SK-N-SH (cell line): ENCODE data around the gene SAMD14. TPM values are rescaled to one million over a fixed set of nuclear protein-coding genes. Genes with fewer than 3 reads are reported as not detected.
A peak's percentile ranks its signal among the peaks of the same experiment; 100 is the strongest.

Experiments
- GABPA ChIP-seq: IDR thresholded peaks from 2 replicates; pipeline ENCODE4 v1.4.0; 2012; ENCODE audit warnings: low read depth, mild to moderate bottlenecking
- MAX ChIP-seq: IDR thresholded peaks from 2 replicates; pipeline ENCODE4 v1.4.0; 2012; ENCODE audit warnings: low read depth
- MEF2A ChIP-seq: IDR thresholded peaks from 2 replicates; pipeline ENCODE4 v1.4.0; 2012; ENCODE audit warnings: low read depth, borderline replicate concordance
- RAD21 ChIP-seq: IDR thresholded peaks from 2 replicates; pipeline ENCODE4 v1.6.1; 2012; ENCODE audit warnings: mild to moderate bottlenecking, low read length
- SIN3A ChIP-seq: IDR thresholded peaks from 2 replicates; pipeline ENCODE4 v1.6.1; 2012; ENCODE audit warnings: low read depth, mild to moderate bottlenecking, low read length, moderate library complexity, borderline replicate concordance
- TCF12 ChIP-seq: IDR thresholded peaks from 2 replicates; pipeline ENCODE4 v1.4.0; 2012
- TEAD4 ChIP-seq: IDR thresholded peaks from 2 replicates; pipeline ENCODE4 v1.4.0; 2012; ENCODE audit warnings: mild to moderate bottlenecking, borderline replicate concordance; ENCODE audit not compliant: insufficient read depth
- ZBTB33 ChIP-seq: IDR thresholded peaks from 2 replicates; pipeline ENCODE4 v1.4.0; 2012; ENCODE audit warnings: low read depth, borderline replicate concordance
- polyA plus RNA-seq, 3 experiments: library from polyadenylated mRNA; depleted of rRNA; stranded (reverse); fragments of >200 nt; gene quantifications; 2 replicates each; pipeline ENCODE4 v1.2.3, GENCODE V29; 2012

The SAMD14 gene
- polyA plus RNA-seq, 1 of the 3 experiments (the other 2 are of a cell fraction): 3.4 TPM

GRCh38 chr17:50060951-50061712 is 68.8 kb downstream of the SAMD14 start (continued):
- TF ChIP-seq RAD21 (no peak), ZBTB33 (0 out of 2 replicates have a peak, but pooled peaks have one; percentile 36), TEAD4 (peak; percentile 87), TCF12 (peak; percentile 90), SIN3A (no peak), GABPA (no peak), MEF2A (peak; percentile 99), MAX (peak; percentile 94)

Other genes starting within 250 kb of the SAMD14 start
- gene DLX4, start 161.0 kb downstream of the SAMD14 start, polyA plus RNA-seq (2012; rRNA removed): 0.03 and 0.10 TPM in 2 replicates
- gene DLX3, start 134.9 kb downstream of the SAMD14 start, polyA plus RNA-seq (2012; rRNA removed): not detected in 2 replicates
- 543 and 766 TPM in 2 replicates for gene ITGA3, start 74.0 kb downstream of the SAMD14 start, polyA plus RNA-seq (2012; rRNA removed)
- 96.1 and 124 TPM in 2 replicates for gene PDK2, start 34.8 kb downstream of the SAMD14 start, polyA plus RNA-seq (2012; rRNA removed)
- 26.9 and 35.2 TPM in 2 replicates for gene PPP1R9B, start 20.5 kb upstream of the SAMD14 start, polyA plus RNA-seq (2012; rRNA removed)
- gene SGCA, start 35.8 kb upstream of the SAMD14 start, polyA plus RNA-seq (2012; rRNA removed): 0.29 TPM in 1 of 2 replicates, not detected in the other
- 265 and 1,461 TPM in 2 replicates for gene COL1A1, start 71.5 kb upstream of the SAMD14 start, polyA plus RNA-seq (2012; rRNA removed)
- 0.28 and 0.46 TPM in 2 replicates for gene TMEM92, start 144.3 kb upstream of the SAMD14 start, polyA plus RNA-seq (2012; rRNA removed)
- 26.5 and 28.4 TPM in 2 replicates for gene XYLT2, start 216.0 kb upstream of the SAMD14 start, polyA plus RNA-seq (2012; rRNA removed)
- gene MRPL27, start 243.0 kb upstream of the SAMD14 start, polyA plus RNA-seq (2012; rRNA removed): 266 and 337 TPM in 2 replicates
- 16.9 and 21.5 TPM in 2 replicates for gene EME1, start 243.1 kb upstream of the SAMD14 start, polyA plus RNA-seq (2012; rRNA removed)